ENCODE measurements around the gene LMX1B.

LMX1B gene

DNA sequence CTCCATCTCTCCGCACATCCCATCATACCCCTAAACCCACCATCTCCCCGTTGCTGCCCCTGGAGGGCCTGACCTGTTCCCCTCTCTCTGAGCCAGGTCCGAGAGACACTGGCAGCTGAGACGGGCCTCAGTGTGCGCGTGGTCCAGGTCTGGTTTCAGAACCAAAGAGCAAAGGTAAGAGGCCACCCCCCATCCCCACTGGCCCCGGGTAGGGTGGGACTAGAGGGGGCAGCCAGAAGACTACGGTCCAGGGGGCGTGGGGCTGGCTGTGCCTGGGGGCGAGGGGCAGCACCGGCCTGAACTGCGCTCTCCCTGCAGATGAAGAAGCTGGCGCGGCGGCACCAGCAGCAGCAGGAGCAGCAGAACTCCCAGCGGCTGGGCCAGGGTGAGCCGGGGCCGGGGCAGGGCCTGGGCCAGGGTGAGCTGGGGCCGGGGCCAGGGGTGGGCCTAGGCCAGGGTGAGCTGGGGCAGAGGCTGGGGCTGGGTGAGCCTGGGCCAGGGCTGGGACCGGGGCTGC is 79.8 kb downstream of the LMX1B start:
- Histone ChIP-seq H3K4me1 (no peaks in the 10 kb centered on the region), H3K9me3 (no peaks in the 10 kb centered on the region), H3K27me3 (peaks cover 14% of the 10 kb centered on the region), H3K4me3 (ENCODE audit: low read depth, low read length) (no peak overlapping the region), H3K36me3 (no peaks in the 10 kb centered on the region)
- TF ChIP-seq, protein P1, sequence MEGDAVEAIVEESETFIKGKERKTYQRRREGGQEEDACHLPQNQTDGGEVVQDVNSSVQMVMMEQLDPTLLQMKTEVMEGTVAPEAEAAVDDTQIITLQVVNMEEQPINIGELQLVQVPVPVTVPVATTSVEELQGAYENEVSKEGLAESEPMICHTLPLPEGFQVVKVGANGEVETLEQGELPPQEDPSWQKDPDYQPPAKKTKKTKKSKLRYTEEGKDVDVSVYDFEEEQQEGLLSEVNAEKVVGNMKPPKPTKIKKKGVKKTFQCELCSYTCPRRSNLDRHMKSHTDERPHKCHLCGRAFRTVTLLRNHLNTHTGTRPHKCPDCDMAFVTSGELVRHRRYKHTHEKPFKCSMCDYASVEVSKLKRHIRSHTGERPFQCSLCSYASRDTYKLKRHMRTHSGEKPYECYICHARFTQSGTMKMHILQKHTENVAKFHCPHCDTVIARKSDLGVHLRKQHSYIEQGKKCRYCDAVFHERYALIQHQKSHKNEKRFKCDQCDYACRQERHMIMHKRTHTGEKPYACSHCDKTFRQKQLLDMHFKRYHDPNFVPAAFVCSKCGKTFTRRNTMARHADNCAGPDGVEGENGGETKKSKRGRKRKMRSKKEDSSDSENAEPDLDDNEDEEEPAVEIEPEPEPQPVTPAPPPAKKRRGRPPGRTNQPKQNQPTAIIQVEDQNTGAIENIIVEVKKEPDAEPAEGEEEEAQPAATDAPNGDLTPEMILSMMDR (IDR thresholded peaks at IDR 0.05; ENCODE audit: low read depth, low read length) = no peak
- DNase-seq = no peak

DNA sequence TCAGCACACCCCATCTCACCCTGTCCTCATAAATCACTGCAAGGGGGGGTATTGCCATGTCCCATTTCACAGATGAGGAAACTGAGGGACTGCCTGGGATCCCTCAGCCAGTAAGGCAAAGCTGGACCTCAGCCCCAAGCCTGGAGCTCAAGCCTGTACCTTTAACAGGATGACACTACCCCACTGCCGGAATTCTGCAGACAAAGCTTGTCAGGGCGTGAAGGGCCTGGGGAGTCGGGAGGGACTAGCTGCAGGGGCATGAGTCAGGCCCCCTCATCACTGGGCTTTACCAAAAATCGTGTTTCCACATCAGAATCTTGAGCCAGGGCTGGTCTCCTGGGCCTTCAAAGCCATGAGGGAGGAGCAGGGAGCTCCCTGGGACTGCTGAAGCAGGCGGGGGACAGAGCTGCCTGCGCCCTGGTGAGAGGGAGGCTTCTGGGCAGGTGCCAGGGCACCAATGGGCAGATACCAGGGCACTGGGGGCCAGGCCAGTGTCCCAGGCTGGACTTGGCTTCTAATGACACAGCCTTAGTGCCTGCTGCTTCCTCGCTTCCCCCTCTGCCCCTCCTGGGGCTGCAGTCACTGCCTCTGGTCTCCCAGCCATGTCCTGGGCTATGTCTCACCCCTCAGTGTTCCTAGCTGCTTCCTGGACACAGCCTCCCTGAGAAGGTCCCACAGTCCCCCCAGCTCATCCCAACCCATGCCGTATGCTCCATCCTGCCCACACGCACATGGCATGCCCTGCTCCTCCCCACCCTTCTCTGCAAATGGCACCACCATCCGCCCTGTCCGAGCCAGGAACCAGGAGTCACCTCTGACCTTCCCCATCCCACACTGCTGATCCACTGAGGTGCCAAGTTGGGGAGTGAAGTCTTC is 80.7 kb downstream of the LMX1B start:
- Histone ChIP-seq H3K36me3 (no peaks in the 10 kb centered on the region), H3K27me3 (peaks cover 4% of the 10 kb centered on the region), H3K4me3 (ENCODE audit: low read depth, low read length) (no peak overlapping the region), H3K4me1 (no peaks in the 10 kb centered on the region), H3K9me3 (no peaks in the 10 kb centered on the region)
- DNase-seq = no peak
- TF ChIP-seq, protein P1 (IDR thresholded peaks at IDR 0.05; ENCODE audit: low read depth, low read length) = no peak

DNA sequence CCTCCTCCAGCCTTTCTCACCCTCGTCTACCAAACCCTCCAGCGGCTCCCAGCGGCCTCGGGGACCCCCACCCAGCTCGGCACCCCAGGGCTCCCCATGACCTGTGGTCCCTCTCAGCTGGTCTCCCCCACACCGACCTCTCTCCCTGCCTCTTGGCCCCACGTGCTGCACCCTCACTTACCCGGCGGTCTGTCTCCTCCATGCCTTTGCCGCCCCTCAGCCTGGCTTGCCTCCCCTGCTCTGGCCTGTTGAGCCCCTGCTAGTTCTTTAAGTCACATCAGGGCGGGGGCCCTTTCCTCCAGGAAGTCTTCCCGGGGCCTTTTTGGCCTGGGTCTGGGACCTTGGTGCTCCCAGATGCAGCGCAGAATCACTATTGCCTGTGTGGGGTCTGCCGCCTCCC is 81.5 kb downstream of the LMX1B start:
- no peak for DNase-seq
- Histone ChIP-seq H3K4me3 (ENCODE audit: low read depth, low read length) (no peak overlapping the region), H3K36me3 (no peaks in the 10 kb centered on the region), H3K9me3 (no peaks in the 10 kb centered on the region), H3K27me3 (no peaks in the 10 kb centered on the region), H3K4me1 (no peaks in the 10 kb centered on the region)
- TF ChIP-seq, protein P1 (IDR thresholded peaks at IDR 0.05; ENCODE audit: low read depth, low read length) = no peak

DNA sequence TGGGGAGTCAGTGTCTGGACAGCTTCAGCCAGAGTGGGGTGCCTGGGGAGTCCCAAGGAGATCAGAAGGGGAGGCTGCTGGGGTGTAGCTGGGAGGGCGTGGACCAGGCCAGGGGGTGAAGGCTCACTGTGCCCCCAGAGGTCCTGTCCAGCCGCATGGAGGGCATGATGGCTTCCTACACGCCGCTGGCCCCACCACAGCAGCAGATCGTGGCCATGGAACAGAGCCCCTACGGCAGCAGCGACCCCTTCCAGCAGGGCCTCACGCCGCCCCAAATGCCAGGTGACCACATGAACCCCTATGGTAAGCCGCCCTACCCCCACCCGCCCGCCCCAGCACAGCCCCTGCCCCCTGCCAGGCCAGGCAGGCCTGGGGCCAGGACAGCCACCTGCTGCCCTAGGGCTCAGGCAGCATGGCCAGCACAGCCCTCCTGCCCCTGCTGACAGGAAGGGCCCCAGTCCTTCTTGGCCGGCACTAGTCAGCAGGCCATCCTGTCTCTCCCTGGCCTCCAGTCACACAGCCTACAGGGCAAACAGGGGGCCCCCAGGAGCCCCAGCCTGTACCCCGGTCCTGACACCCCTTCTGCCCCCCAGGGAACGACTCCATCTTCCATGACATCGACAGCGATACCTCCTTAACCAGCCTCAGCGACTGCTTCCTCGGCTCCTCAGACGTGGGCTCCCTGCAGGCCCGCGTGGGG is 82.1 kb downstream of the LMX1B start:
- no peaks in the 10 kb centered on the region for H3K27me3 ChIP-seq
- no peak for DNase-seq
- TF ChIP-seq, protein P1 (IDR thresholded peaks at IDR 0.05; ENCODE audit: low read depth, low read length) = no peak
- no peaks in the 10 kb centered on the region for H3K9me3 ChIP-seq
- no peaks in the 10 kb centered on the region for H3K36me3 ChIP-seq
- H3K4me3 ChIP-seq (ENCODE audit: low read depth, low read length) = no peak overlapping the region
- H3K4me1 ChIP-seq = no peaks in the 10 kb centered on the region

DNA sequence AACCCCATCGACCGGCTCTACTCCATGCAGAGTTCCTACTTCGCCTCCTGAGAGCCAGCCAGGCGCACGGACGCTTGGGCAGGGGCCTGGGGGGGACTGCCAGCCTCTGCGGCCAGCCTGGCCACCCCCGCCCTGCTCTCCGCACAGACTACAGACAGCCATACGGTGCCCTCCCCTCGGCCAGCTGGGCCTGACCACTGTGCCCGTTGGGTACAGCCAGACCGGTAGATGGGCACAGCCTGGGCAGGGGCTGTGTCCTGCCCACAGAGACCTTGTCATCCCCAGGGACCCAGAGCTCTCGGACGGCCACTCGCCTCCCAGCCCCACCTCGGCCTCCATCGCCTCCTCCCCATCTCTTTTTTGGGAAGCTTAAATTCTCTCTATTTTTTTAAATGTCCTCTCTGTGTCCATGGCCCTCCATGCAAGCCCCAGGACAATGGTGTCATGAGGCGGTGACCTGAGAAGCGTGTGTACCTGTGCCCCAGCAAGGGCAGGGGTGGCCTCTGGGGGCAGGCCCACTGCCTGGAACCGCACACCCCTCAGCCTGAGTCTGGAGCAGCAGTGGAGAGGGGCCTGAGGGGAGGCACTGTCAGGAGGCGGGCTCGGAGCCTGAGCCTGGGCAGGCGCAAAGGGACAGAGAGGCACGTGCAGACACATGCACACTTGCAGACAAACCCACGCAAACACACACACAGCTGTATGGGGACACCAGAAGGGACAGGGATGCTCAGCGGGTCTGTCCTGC is 82.8 kb downstream of the LMX1B start:
- Histone ChIP-seq H3K4me1 (no peaks in the 10 kb centered on the region), H3K36me3 (no peaks in the 10 kb centered on the region), H3K9me3 (no peaks in the 10 kb centered on the region), H3K27me3 (no peaks in the 10 kb centered on the region), H3K4me3 (ENCODE audit: low read depth, low read length) (no peak overlapping the region)
- no peak for DNase-seq
- TF ChIP-seq, protein P1 (IDR thresholded peaks at IDR 0.05; ENCODE audit: low read depth, low read length) = no peak

All from BE2C (cell line).